GM12878 (cell line): ENCODE measurements around the gene TDRD10. TPM values are rescaled to one million over a fixed set of nuclear protein-coding genes. Genes with fewer than 3 reads are reported as not detected.

Source experiments
- ATAC-seq: fragments of 200-7000 bp; cut with Tn5 transposase; 3 replicates; pipeline ENCODE4 v1.9.1; 2020; ENCODE audit warnings: mild to moderate bottlenecking, moderate library complexity
- BruUV-seq: library from RNA; stranded (reverse); fragments of 400-500 nt; replicated peaks from 2 replicates; lab custom pipeline; 2021; lab: Mats Ljungman, UMichigan
- CTCF ChIA-PET: fragments of 300-600 bp; sonication (Branson Sonifier 250); formaldehyde crosslinking; extraction: SDS; loops from one replicate; lab custom pipeline; 2021; ENCODE audit warnings: inconsistent platforms; lab: Yijun Ruan, JAX
- POLR2A ChIA-PET: fragments of 350-600 bp; formaldehyde crosslinking; extraction: SDS; loops from one replicate; lab custom pipeline; 2021; ENCODE audit warnings: inconsistent platforms; lab: Charles Lee
- RAD21 ChIA-PET: fragments of 300-600 bp; sonication (Branson Sonifier 250); formaldehyde crosslinking; loops from one replicate; lab custom pipeline; 2023; ENCODE audit warnings: antibody characterized with exemption; ENCODE audit not compliant: unreplicated experiment; lab: Charles Lee
- SMC1A ChIA-PET: fragments of 300-600 bp; sonication (Branson Sonifier 250); formaldehyde crosslinking; loops from one replicate; lab custom pipeline; 2023; ENCODE audit not compliant: unreplicated experiment, uncharacterized antibody; lab: Charles Lee
- DNase-seq: peaks from one replicate; pipeline ENCODE4 v3.0.0-alpha.2; 2011; ENCODE audit warnings: low read depth, low spot score
- FAIRE-seq: peaks from 3 replicates; lab custom pipeline; 2011; peaks lifted over from hg19 to GRCh38; lab: Jason Lieb, UNC
- H2AFZ ChIP-seq: 2 replicates; pipeline ENCODE4 v1.6.0; 2011; ENCODE audit warnings: low read depth, low read length, control low read depth; ENCODE audit not compliant: control insufficient read depth
- H3K27ac ChIP-seq: 2 replicates; pipeline ENCODE4 v1.5.1; 2011; ENCODE audit warnings: control low read depth; ENCODE audit not compliant: control insufficient read depth, insufficient read depth
- H3K27me3 ChIP-seq, 2 experiments: replicated peaks in 1 of 2; 2 replicates each; pipeline versions ENCODE4 v1.6.0 to v1.6.1; 2011; ENCODE audit warnings: low read length in 1 of 2; ENCODE audit not compliant: control insufficient read depth in 2 of 2, insufficient read depth in 2 of 2
- H3K36me3 ChIP-seq, 2 experiments: 2 replicates each; pipeline ENCODE4 v1.5.1; 2011; ENCODE audit warnings: low read length in 1 of 2; ENCODE audit not compliant: control insufficient read depth in 2 of 2, insufficient read depth in 2 of 2
- H3K4me1 ChIP-seq: 2 replicates; pipeline ENCODE4 v1.6.1; 2011; ENCODE audit warnings: mild to moderate bottlenecking, low read length, moderate library complexity, mixed read lengths; ENCODE audit not compliant: control insufficient read depth, insufficient read depth
- H3K4me2 ChIP-seq: 2 replicates; pipeline ENCODE4 v1.6.0; 2011; ENCODE audit warnings: control low read depth; ENCODE audit not compliant: control insufficient read depth, insufficient read depth
- H3K4me3 ChIP-seq: fragments of 200-600 bp; sonication (generic); 2 replicates; pipeline ENCODE4 v1.5.1; 2016
- H3K79me2 ChIP-seq: 2 replicates; pipeline ENCODE4 v1.6.0; 2011; ENCODE audit warnings: low read length; ENCODE audit not compliant: control insufficient read depth, insufficient read depth
- H3K9ac ChIP-seq: 2 replicates; pipeline ENCODE4 v1.8.0; 2011; ENCODE audit warnings: low read length, control low read depth, mixed read lengths; ENCODE audit not compliant: control insufficient read depth, insufficient read depth
- H3K9me3 ChIP-seq: replicated peaks from 3 replicates; pipeline ENCODE4 v1.5.1; 2011; ENCODE audit warnings: mild to moderate bottlenecking, low read length; ENCODE audit not compliant: control insufficient read depth, insufficient read depth
- H4K20me1 ChIP-seq: 2 replicates; pipeline ENCODE4 v1.6.0; 2011; ENCODE audit not compliant: control insufficient read depth, insufficient read depth
- BCL3 ChIP-seq: IDR thresholded peaks from 2 replicates; pipeline ENCODE4 v1.6.1; 2011; ENCODE audit warnings: borderline replicate concordance, low read depth, mild to moderate bottlenecking, moderate library complexity, low read length; ENCODE audit not compliant: insufficient read depth, poor library complexity, severe bottlenecking
- BCLAF1 ChIP-seq: fragments of 450-650 bp; IDR thresholded peaks from 2 replicates; pipeline ENCODE4 v1.6.1; 2017; ENCODE audit warnings: antibody characterized with exemption, mild to moderate bottlenecking, moderate library complexity
- BHLHE40 ChIP-seq, 2 experiments: fragments of 450-650 bp in 1 of 2; IDR thresholded peaks; 2 replicates each; pipeline ENCODE4 v1.6.1; 2011 to 2017; ENCODE audit warnings: low read depth in 2 of 2, borderline replicate concordance in 1 of 2, improper control_type of control experiment in 1 of 2, low read length in 1 of 2, mild to moderate bottlenecking in 1 of 2
- BMI1 ChIP-seq: fragments of 450-650 bp; IDR thresholded peaks from 2 replicates; pipeline ENCODE4 v1.6.1; 2016; ENCODE audit warnings: mild to moderate bottlenecking, moderate library complexity, borderline replicate concordance
- CBFB ChIP-seq: IDR thresholded peaks from 2 replicates; pipeline ENCODE4 v1.6.1; 2016; ENCODE audit warnings: antibody characterized with exemption, low read depth
- CTCF ChIP-seq, 3 experiments: IDR thresholded peaks in 2 of 3; conservative IDR thresholded peaks in 1 of 3; 2 replicates each; pipeline ENCODE4 v1.5.1; 2011; ENCODE audit warnings: low read depth in 3 of 3, low read length in 3 of 3, mild to moderate bottlenecking in 3 of 3, control low read depth in 2 of 3, moderate library complexity in 2 of 3, inconsistent platforms in 1 of 3, mixed read lengths in 1 of 3; ENCODE audit not compliant: control insufficient read depth in 2 of 3, insufficient read depth in 1 of 3; ENCODE audit errors: extremely low read depth in 1 of 3
- EED ChIP-seq: sonication (generic); IDR thresholded peaks from 2 replicates; pipeline ENCODE4 v1.6.1; 2016; ENCODE audit warnings: antibody characterized with exemption, low read depth
- EZH2 ChIP-seq: IDR thresholded peaks from 2 replicates; pipeline ENCODE4 v1.6.1; 2012; ENCODE audit warnings: low read depth, mild to moderate bottlenecking, control low read depth, inconsistent platforms, low read length, borderline replicate concordance; ENCODE audit not compliant: control insufficient read depth
- IKZF1 ChIP-seq: fragments of 450-650 bp; conservative IDR thresholded peaks from 2 replicates; pipeline ENCODE4 v1.6.1; 2017; ENCODE audit warnings: antibody characterized with exemption, mild to moderate bottlenecking
- IKZF2 ChIP-seq, 2 experiments: fragments of 450-650 bp; IDR thresholded peaks; 2 replicates each; pipeline ENCODE4 v1.6.1; 2017; ENCODE audit warnings: mild to moderate bottlenecking in 2 of 2, moderate library complexity in 2 of 2
- NBN ChIP-seq: fragments of 450-650 bp; IDR thresholded peaks from 2 replicates; pipeline ENCODE4 v1.6.1; 2016
- RELB ChIP-seq: fragments of 450-650 bp; IDR thresholded peaks from 2 replicates; pipeline ENCODE4 v1.6.1; 2017; ENCODE audit warnings: low read depth, mild to moderate bottlenecking, moderate library complexity
- RUNX3 ChIP-seq: IDR thresholded peaks from 2 replicates; pipeline ENCODE4 v1.6.1; 2012; ENCODE audit warnings: low read length, inconsistent platforms
- TCF3 ChIP-seq: IDR thresholded peaks from 2 replicates; pipeline ENCODE4 v1.6.1; 2012; ENCODE audit warnings: low read depth, mild to moderate bottlenecking, low read length, borderline replicate concordance; ENCODE audit not compliant: insufficient read depth
- WGBS: methylation state at CpG from one replicate; pipeline ENCODE4 v1.1.6; 2016; ENCODE audit warnings: low lambda C conversion rate; ENCODE audit not compliant: insufficient replicate concordance, insufficient coverage; ENCODE audit errors: missing lambda C conversion rate; 5-methylcytosine and 5-hydroxymethylcytosine counted together
- in situ Hi-C: fragments of 300-500 bp; cut with MboI; formaldehyde crosslinking; loops from 9 replicates; pipeline ENCODE4 v1.14.3; 2018; ENCODE audit warnings: mixed read lengths
- intact Hi-C: fragments of 100-400 bp; cut with micrococcal nuclease; formaldehyde crosslinking; loops from one replicate; pipeline ENCODE4 v1.14.2; 2022; ENCODE audit not compliant: unreplicated experiment
- polyA plus RNA-seq, 11 experiments: library from polyadenylated mRNA; depleted of rRNA in 4 of 11; unstranded in 6 of 11; stranded (reverse) in 5 of 11; fragments of >200 nt; fragmentation: Nextera tagmentation in 4 of 11; fragmentation: Illumina TruSeq in 1 of 11; extraction: Ambion mirVana in 4 of 11; extraction: Trizol in 1 of 11; gene quantifications; 1 replicate in 1 of 11; 2 replicates in 10 of 11; pipeline versions ENCODE4 v1.2.1 to v1.2.3, GENCODE V29; 2011 to 2016; ENCODE audit warnings: inconsistent platforms in 2 of 11, missing spikeins in 2 of 11, low read depth in 1 of 11
- total RNA-seq, 4 experiments: library from RNA; depleted of rRNA in 3 of 4; stranded (reverse); fragments of >200 nt in 3 of 4; fragmentation: Illumina TruSeq in 1 of 4; extraction: Trizol in 1 of 4; gene quantifications; 2 replicates each; pipeline versions ENCODE4 v1.2.1 to v1.2.3, GENCODE V29; 2013 to 2021

The TDRD10 gene
- total and polyA plus RNA-seq, 10 of the 15 experiments (the other 5 are each of a cell fraction or from before 2014, with no cell fraction given) = not detected

- no peaks in the 10 kb centered on the region for H4K20me1 ChIP-seq
- CTCF ChIA-PET = interaction anchor here (0.7 to 6.8 kb wide), 27 partner anchors 9 to 573 kb away, joined by 3 to 62 read pairs (median 6); no protein-coding TSS in a partner anchor
- no peaks in the 10 kb centered on the region for H3K79me2 ChIP-seq
- in situ Hi-C loops = no loop called here
- no peak overlapping the region for H3K9ac ChIP-seq
- no peak overlapping the region for H3K27ac ChIP-seq
- ATAC-seq (peak; percentile 76), FAIRE-seq (peak; percentile 44), DNase-seq (peak; percentile 43)
- no peaks in the 10 kb centered on the region for H3K9me3 ChIP-seq
- no peak overlapping the region for H3K4me3 ChIP-seq
- POLR2A ChIA-PET = interaction anchor here (0.8 to 1.7 kb wide), 5 partner anchors 28 to 471 kb away, joined by 3 to 8 read pairs (median 3); no protein-coding TSS in a partner anchor
- H3K36me3 ChIP-seq = no peaks in the 10 kb centered on the region
- no peaks in the 10 kb centered on the region for H3K27me3 ChIP-seq
- no peak overlapping the region for H2AFZ ChIP-seq
- RAD21 ChIA-PET = interaction anchor here (0.9 to 5.9 kb wide), 17 partner anchors 13 to 137 kb away, joined by 3 to 53 read pairs (median 9); partner anchors contain the start of gene IL6R
- intact Hi-C loops = loop anchor here (1.0 to 5.0 kb wide), 3 partner anchors 22 to 115 kb away; no protein-coding TSS in a partner anchor
- no peak overlapping the region for H3K4me2 ChIP-seq
- H3K4me1 ChIP-seq = peaks cover 20% of the 10 kb centered on the region
- WGBS = 3% methylated on average over 8 of the region's 8 CpGs
- TSS peak; percentile 42 for BruUV-seq
- SMC1A ChIA-PET = interaction anchor here (0.7 to 4.2 kb wide), 28 partner anchors 13 to 246 kb away, joined by 3 to 24 read pairs (median 4); no protein-coding TSS in a partner anchor
- TF ChIP-seq IKZF1 (peak; percentile 62; the same call in 1 of the 2 replicates), TCF3 (no peak), CTCF (IDR thresholded peaks at IDR 0.05 in 2 of 3, conservative IDR thresholded peaks at IDR 0.05 in 1 of 3; ENCODE audit: control insufficient read depth in 2 of 3, extremely low read depth in 1 of 3, insufficient read depth in 1 of 3, low read depth in 3 of 3, low read length in 3 of 3) (peak; percentile 25 to 48 (median 33); a peak in 4 of 6 replicates), RUNX3 (peak; percentile 84), CBFB (peak; percentile 58; the same call in 1 of the 2 replicates), EZH2 (no peak), NBN (0 out of 2 replicates have a peak, but pooled peaks have one; percentile 17), BHLHE40 (IDR thresholded peaks at IDR 0.05; ENCODE audit: borderline replicate concordance in 1 of 2, low read depth in 2 of 2, low read length in 1 of 2) (peak in 1 of 2 experiments; percentile 23; a peak in 2 of 4 replicates), IKZF2 (IDR thresholded peaks at IDR 0.05) (peak; percentile 51 to 60; a peak in 2 of 4 replicates), BCLAF1 (no peak), BCL3 (no peak), BMI1 (no peak), RELB (peak; percentile 30; the same call in 1 of the 2 replicates), EED (peak; percentile 14; the same call in 1 of the 2 replicates)
Measured at GRCh38 chr1:154466921-154467417, 35.0 kb upstream of the TDRD10 start.
